Esophagus squamous epithelium (tissue), 4 donors: ENCODE results near the gene TAS2R43.

Experiments used
- POLR2A ChIP-seq, 4 donors: fragments of 450-650 bp; IDR thresholded peaks; one replicate each; pipeline ENCODE4 v1.6.1; 2017; ENCODE audit warnings: antibody characterized with exemption in 4 of 4, mild to moderate bottlenecking in 4 of 4, moderate library complexity in 3 of 4
- TF ChIP-seq, protein P1 (sequence below), 6 experiments: fragments of 450-650 bp in 4 of 6; fragments of 200-600 bp in 2 of 6; sonication (generic) in 2 of 6; IDR thresholded peaks; one replicate each; pipeline ENCODE4 v1.5.1; 2016 to 2019; ENCODE audit warnings: antibody characterized with exemption in 6 of 6, mild to moderate bottlenecking in 4 of 6, moderate library complexity in 4 of 6

GRCh38 chr12:11130999-11131398 is 38.9 kb upstream of the TAS2R43 start:
- TF ChIP-seq, protein P1, sequence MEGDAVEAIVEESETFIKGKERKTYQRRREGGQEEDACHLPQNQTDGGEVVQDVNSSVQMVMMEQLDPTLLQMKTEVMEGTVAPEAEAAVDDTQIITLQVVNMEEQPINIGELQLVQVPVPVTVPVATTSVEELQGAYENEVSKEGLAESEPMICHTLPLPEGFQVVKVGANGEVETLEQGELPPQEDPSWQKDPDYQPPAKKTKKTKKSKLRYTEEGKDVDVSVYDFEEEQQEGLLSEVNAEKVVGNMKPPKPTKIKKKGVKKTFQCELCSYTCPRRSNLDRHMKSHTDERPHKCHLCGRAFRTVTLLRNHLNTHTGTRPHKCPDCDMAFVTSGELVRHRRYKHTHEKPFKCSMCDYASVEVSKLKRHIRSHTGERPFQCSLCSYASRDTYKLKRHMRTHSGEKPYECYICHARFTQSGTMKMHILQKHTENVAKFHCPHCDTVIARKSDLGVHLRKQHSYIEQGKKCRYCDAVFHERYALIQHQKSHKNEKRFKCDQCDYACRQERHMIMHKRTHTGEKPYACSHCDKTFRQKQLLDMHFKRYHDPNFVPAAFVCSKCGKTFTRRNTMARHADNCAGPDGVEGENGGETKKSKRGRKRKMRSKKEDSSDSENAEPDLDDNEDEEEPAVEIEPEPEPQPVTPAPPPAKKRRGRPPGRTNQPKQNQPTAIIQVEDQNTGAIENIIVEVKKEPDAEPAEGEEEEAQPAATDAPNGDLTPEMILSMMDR (IDR thresholded peaks at IDR 0.05): no peak
- TF ChIP-seq POLR2A (IDR thresholded peaks at IDR 0.05): no peak
